ENCODE measurements around the gene NAT9. TPM values are rescaled to one million over a fixed set of nuclear protein-coding genes. Genes with fewer than 3 reads are reported as not detected.

NAT9 gene
- 37.4 and 40.9 TPM in 2 replicates for total RNA-seq

- intact Hi-C loops (cut with micrococcal nuclease), result loop anchor here (1.0 to 2.0 kb wide), 4 partner anchors 15 to 97 kb away; partner anchors contain the start of gene NHERF1
Measured at GRCh38 chr17:74776044-74776962, at the start of gene NAT9. TSS of gene NAT9 (minus strand) at chr17:74776345. CDS start at chr17:74775698, 647 bp downstream.

GRCh38 chr17:74824961-74825627 is 48.9 kb upstream of the NAT9 start:
- intact Hi-C loops (cut with micrococcal nuclease), result no loop called here

DNA sequence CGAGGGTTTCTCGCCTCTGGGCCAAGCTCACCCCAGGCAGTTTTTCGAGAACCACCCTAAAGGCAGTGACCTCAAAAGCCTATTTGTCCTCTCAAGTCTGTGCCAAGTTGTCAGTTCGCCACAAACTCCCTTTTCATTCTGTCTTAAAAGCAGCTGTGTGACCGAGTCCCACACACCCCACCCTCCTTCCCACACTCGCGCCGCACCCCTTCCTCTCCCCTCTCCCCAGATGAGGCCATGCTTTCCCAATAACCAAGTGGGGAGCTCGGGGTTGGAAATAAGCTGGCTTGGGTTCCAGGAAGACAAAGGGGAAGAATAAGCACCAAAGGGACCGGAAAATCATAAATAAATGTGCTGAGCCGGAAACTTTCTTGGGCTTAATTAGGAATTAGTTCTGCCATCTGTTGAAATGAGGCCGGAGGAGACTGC is 46.8 kb upstream of the NAT9 start:
- intact Hi-C loops (cut with micrococcal nuclease), result no loop called here

DNA sequence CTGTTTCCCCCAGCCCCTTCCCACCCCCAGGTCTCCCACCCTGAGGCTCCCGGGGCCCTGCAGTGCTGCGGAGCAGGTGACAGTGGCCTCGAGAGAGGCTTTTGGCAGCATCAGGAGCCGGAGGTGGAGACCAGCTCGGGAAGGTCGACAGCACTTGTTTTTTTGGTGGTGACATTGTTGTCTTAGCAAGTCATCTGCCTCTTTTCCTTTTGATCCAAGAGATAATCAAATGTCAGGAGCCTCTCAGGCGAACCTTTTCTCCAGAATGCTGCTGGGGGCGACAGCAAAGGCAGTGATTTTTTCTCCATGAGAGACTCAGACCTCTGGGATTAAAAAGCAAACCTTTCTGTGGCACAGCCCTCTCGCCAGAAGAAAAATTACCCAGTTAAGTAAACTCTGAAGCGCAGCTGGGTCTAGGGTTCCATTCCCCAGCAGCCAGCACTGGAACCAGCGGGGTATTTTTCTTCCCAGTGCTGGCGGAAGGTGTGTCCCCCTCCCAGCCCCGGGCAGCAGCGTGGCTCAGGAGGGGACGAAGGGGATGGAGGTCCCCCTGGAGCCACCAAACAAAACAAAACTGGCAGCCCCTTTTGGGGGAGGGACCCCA is 46.3 kb upstream of the NAT9 start:
- intact Hi-C loops (cut with micrococcal nuclease), result no loop called here

GRCh38 chr17:74821655-74822334 is 45.6 kb upstream of the NAT9 start:
- intact Hi-C loops (cut with micrococcal nuclease), result no loop called here

DNA sequence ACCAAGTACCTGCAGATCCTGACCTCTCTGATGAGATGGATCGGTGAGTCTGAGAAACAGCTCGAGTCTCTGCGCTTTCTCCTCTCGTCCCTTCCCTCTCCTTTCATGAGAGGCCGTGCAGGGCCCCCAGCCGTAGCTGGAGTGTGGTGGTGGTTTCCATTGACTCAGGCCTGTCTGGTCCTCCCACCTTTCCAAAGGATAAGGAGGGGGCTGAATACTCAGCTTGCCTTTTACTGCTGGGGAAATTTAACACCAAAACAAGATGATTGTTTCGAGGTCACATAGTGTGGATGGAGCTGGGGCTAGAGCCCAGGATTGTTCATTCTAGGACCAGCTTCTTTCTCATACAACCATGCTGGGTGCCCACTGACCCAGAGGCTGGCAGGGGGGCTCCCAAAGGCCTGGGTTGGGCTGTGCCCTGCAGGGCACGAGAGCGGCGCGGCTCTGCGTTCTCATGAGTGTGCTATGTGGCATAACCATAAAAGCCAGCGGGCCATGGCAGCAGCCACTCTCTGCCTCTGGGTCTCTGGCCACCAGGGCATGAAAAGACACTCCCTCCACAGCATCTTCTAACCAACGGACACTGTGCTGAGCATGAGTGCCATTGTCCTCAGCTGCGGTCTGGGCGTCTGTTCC is 43.8 kb upstream of the NAT9 start:
- intact Hi-C loops (cut with micrococcal nuclease), result no loop called here

- intact Hi-C loops (cut with micrococcal nuclease), result no loop called here
Measured at GRCh38 chr17:74818291-74818938, 42.3 kb upstream of the NAT9 start.

GRCh38 chr17:74816905-74817620 is 40.9 kb upstream of the NAT9 start:
- intact Hi-C loops (cut with micrococcal nuclease), result no loop called here

DNA sequence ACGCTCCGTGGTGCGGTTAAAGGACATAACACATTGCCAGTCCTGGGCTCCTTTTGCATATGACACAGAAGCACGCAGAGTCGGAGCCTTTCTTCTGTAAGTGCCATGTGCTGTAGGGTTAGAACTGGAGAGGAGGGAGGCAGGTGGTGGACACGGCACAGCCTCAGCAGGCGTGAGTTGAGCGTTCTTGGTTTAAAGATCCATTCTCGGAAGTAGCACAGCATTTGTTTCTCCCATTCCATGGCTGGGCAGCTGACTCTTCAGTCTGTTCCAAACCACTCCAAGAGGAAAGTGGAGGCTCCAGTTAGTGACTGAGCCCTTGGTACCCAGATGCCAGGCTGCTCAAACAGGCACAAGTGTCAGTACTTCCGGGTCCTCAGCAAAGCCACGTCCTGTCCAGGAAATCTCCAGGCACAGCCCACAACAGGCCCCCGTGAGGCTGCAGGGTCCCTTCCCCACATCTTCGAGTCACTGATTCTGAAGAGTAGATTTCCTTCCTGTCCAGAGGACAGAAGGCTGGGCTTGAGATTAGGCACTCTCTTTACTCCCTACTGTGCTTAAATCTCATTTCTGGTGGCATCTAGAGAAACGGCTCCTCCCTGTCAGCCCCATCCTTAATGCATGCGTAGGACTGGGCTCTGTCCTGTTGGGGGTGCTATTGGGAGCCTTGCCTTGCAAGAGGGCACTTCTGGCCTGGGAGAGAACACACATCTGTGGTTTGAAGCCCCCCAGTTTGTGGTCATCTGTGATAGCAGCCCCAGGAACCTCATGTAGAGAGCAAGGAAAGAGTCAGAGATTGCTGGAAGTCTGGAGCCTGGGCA is 39.6 kb upstream of the NAT9 start:
- intact Hi-C loops (cut with micrococcal nuclease), result no loop called here

DNA sequence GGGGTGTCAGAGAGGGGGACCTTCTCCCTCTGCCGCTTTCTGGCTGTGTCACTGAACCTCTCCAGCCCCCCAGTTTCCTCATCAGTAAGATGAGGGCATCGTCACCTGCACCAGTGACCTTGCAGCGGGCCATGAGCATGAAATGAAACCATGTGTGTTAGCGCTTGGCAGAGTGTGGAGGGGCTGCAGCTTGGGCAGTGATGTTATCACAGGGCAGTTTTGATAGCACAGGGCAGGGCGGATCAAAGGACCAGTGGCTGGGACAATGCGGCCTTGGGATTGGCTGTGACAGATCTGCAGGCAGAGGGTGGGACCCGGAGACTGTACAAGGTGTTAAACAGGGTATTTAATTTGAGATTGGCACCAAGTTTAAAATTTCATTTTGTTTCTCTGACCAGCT is 38.9 kb upstream of the NAT9 start:
- intact Hi-C loops (cut with micrococcal nuclease), result no loop called here

DNA sequence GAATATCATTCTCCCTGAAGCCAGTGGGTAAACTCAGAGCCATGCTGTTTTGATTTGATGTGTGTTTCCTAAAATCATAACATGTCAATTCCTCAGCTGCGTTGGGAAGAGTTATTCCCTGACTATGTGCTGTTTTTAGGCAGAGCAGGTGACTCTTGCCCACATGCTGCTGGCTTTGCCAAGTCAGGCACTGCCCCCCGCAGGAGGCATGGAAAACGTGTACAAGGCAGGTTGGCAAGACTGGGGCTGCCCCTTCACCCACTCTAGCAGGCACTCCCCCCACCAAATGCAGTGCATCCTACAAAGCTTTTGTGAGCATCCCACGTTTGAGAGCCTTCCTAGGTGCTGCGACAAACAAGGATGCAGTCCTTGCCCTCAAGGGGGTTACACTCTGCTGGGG is 38.3 kb upstream of the NAT9 start:
- intact Hi-C loops (cut with micrococcal nuclease), result no loop called here

GRCh38 chr17:74812109-74813009 is 36.2 kb upstream of the NAT9 start:
- intact Hi-C loops (cut with micrococcal nuclease), result no loop called here

DNA sequence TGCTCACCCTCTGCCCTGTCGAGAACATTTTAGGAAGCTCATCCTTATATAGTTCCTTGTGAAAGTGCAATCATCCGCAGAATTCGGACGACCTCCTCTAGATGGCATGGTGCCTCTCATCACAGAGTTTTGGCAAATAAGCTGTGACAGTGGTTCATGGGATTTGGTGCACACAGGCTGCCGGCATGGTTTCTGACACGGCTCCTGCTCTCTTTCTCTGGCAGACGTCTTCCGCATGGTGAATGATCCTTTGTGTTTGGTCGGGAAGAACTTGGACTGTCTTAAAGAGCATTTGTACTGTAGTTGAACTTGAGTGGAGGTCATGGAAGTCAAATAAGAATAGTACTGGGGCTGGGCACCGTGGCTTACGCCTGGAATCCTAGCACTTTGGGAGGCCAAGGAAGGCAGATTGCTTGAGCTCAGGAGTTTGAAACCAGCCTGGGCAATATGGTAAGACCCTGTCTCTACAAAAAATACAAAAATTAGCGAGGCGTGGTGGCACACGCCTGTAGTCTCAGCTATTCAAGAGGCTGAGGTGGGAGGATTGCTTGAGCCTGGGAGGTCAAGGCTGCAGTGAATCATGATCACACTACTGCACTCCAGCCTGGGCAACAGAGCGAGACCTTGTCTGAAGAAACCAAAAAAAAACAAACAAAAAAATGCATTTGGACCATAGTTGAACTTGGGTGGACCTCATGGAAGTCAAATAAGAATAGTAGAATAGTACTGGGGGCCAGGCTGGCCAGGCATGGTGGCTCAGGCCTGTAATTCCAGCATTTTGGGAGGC is 34.7 kb upstream of the NAT9 start:
- intact Hi-C loops (cut with micrococcal nuclease), result no loop called here

DNA sequence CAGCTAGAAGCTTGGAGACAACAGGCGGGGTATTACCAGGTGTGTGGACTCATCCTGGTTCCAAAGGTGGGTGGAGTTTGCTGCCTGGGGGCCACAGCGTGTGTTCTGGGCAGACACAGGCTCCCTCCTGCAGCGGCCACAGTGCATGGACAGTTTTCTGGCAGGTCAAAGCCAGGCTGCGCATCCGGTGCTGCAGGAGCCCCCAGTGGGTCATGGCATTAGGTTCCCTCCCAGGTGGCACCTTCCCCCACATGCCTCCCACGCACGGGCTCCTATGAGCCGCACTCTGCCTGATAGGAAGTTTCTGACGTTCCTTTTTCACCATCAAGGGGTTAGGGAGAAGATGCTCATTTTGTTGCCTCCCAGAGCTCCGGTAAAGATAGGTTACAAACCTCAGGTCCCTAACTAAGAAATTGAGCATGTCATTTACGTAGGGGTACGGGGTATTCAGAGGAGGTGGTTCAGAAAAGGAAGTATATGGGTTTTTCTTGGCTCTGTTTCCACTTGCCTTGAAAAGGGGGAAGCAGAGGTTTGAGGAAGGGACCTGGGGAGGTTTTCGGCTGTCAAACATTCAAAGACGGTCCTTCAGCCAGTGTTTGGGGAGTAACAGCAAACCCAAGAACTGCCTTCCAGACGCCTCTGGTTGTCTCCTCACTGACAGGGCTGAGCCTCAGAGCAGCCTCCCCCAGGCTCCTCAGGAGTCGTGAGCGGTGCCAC is 32.7 kb upstream of the NAT9 start:
- intact Hi-C loops (cut with micrococcal nuclease), result no loop called here

GRCh38 chr17:74807925-74808324 is 31.8 kb upstream of the NAT9 start:
- intact Hi-C loops (cut with micrococcal nuclease), result no loop called here

DNA sequence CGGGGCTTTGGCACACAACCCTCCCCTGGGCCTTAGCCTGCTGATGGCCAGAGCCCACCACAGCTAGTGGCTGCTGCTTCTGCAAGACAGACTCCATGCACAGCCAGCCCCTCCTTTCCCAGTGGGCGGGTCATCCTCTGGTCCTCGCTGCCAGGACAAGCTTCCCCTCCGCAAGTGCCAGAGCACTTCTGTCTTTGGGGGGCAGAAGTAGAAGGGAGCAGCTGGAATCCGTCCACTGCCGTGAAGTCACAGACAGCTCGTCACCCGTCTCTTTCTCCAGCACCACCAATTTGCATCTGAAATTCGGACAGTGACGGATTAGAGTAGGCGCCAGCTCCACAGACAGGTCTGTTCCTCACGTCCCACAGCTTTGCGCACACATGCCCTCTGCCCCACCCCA is 31.3 kb upstream of the NAT9 start:
- intact Hi-C loops (cut with micrococcal nuclease), result no loop called here

Data from T-helper 1 cell treated with Interleukin-12 subunit alpha and Interleukin-12 subunit beta and Interleukin-4 antibody, amounts not matched to agents 30 ng/mL and 1 ng/mL, for 36 hours (primary cell).